T follicular helper cell (primary cell): ENCODE measurements around the gene PLCB3.

Experiments used
- DNase-seq: peaks from one replicate; pipeline ENCODE4 v3.0.0-alpha.2; 2020; ENCODE audit warnings: low read depth

The PLCB3 gene

DNA sequence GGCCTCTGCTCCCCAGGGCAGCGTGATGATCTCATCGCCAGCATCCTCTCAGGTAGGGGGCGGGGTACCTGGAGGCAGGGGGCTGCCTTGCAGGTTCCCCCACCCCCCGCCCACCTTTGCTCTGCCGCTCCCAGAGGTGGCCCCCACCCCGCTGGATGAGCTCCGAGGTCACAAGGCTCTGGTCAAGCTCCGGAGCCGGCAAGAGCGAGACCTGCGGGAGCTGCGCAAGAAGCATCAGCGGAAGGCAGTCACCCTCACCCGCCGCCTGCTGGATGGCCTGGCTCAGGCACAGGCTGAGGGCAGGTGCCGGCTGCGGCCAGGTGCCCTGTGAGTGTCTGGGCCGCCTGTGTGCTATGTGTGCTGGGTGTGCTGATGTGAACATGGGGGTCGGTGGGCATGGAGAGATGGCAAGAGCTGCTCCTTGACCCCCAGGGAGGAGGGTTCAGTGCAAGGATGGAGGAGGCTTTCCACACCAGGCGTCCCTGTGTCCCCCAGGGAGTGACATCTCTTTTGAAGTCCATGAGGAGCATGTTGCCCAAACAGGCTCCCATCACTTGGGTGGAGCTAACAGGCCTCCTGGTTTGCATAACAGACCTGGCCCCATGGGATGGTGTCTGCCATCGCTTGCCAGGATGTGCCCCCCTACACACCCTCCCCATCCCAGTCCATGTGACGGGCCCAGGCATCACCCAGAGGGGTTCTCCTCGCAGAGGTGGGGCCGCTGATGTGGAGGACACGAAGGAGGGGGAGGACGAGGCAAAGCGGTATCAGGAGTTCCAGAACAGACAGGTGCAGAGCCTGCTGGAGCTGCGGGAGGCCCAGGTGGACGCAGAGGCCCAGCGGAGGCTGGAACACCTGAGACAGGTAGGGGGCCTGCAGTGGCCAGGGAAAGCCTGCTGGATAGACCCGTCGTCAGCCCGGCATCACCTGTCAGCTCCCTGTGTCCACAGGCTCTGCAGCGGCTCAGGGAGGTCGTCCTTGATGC lies 14.1 kb downstream of the PLCB3 start:
- no peak for DNase-seq

DNA sequence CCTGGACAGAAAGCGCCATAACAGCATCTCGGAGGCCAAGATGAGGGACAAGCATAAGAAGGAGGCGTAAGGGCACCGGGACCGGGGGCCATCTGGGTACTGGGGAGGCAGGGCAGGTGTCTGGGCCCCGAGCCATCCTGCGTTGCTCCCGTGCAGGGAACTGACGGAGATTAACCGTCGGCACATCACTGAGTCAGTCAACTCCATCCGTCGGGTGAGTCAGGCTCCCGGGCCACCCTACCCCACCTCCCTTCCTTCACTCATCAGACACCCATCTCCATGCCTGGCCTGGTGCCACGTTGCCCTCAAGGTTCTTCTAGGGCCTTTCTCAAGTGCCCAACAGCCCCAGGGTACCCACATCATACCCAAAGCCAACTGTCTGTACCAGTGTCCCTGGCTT lies 15.0 kb downstream of the PLCB3 start:
- DNase-seq, result no peak

DNA sequence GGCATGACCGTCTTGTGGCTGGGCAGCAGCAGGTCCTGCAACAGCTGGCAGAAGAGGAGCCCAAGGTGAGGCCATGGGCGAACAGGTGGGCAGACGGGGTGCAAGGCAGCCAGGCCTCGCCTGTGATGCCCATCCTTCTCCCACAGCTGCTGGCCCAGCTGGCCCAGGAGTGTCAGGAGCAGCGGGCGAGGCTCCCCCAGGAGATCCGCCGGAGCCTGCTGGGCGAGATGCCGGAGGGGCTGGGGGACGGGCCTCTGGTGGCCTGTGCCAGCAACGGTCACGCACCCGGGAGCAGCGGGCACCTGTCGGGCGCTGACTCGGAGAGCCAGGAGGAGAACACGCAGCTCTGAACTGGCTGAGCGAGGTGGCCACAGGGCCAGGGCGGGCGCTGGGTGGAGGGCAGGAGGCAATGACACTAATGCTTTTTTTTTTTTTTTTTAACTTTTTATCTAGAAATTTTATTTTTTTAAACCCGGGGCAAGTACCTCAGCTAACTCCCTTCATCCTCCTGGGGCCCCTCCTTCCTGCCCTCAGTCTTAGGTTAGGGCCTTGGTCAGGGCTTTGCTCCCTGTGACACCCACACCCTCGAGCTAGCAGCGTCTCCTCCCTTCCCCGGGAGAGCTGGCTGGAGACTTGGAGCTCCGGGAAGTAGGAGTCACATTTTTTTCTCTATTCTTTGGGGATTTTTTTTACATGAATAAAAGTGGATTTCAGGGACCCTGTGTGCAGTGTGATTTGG lies 16.0 kb downstream of the PLCB3 start:
- no peak for DNase-seq

DNA sequence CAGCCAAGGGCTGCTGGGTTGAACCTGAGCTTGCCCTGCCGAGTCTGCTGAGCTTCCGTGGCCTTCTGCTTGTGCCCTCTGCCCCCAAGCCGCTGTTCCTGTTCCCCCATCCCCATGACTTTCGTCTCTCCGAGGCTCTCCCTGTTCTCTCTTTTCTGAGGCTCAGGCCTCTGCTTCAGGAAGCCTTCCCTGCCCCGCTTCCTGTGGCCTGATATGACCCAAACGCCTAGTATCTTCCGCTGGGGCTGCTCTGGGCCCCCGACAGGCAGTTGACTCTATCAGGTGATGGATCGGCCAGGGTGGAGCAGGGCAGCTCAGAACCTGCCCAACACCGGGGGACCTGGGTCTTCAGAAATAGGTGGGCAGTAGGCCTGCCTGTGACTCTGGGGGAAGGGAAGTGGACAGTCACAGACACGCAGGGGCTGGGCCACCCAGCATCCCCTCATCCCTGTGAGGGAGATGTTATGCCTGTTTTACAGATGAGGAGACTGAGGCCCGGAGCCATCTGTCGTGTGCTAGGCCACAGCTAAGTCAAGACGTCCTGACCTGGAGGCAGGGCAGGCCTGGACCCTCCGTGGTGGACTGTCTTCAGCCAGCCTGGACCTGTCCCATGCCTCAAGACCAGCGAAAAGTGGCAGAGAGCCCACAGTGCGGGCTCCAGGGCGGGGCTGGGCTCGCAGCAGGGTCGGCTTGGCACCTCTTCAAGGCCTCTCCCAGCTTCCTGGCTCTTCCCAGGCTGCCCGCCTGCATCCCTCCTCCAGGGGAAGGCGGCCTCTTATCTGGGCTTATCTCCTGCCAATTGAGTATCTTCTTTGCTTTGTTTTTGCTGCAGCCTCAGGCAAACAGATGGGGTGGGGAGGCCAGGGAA lies 16.9 kb downstream of the PLCB3 start:
- no peak for DNase-seq

DNA sequence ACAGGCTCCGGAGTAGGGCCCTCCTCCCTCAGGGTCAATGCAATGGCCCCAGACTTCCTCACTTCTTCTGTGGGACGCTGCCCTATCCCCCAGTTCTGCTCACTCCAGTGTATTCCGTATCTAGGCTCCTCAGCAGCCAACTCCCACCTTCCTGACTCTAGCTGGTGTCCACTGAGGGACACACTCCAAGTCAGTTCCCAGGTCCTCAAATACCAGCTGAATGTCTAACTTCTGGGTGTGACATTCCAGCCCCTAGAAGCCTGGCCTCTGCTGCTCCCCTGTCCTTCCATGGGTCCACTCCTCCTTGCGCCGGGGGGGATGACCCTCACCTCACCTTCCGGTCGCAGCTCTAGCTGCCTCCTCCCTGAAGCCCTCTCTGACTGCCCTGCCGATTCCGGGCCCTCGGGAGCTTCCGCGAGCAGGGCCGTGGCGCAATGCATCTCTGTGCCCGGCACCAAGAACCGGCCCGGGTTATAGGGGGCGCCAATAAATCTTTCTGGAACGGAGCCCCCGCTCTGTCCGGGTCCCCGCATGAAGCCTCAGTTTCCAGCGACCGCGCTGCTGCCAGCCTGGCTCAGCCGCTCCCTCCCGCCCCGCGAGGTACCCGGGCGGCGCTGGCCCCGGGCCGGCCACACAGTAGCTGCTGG lies 17.7 kb downstream of the PLCB3 start:
- no peak for DNase-seq

DNA sequence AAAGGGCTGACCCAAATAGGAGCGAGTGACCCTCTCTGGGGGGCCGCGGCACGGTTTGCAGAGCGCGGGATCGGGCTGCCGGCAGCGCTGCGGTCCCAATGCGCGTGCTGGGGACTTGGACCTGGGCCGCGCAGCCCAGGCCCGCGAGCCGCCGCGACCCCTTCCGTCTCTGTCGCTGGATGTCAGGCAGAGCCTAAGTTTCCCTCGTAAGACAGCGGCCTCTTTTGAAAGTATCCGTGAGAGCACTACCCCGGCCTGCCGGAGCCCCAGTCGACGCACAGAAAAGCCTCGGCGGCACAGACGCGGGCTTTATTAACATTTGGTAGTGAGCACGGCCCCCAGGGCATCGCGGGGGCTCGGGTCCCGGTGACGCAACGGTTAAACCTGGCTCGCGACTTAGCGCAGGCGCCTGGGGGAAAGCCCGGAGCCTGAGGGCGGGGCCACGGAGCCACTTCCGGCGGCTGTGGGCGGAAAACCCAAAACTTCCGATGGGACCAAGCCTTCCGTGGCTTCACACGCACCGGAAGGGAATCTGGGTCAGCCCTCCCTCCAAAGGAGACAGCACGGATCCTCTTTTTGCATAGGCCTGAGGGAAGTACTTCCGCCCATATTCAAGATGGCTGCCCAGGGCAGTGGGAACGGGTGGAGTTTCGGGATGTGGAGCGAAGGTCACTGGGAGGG lies 18.4 kb downstream of the PLCB3 start:
- peak; percentile 96 for DNase-seq

DNA sequence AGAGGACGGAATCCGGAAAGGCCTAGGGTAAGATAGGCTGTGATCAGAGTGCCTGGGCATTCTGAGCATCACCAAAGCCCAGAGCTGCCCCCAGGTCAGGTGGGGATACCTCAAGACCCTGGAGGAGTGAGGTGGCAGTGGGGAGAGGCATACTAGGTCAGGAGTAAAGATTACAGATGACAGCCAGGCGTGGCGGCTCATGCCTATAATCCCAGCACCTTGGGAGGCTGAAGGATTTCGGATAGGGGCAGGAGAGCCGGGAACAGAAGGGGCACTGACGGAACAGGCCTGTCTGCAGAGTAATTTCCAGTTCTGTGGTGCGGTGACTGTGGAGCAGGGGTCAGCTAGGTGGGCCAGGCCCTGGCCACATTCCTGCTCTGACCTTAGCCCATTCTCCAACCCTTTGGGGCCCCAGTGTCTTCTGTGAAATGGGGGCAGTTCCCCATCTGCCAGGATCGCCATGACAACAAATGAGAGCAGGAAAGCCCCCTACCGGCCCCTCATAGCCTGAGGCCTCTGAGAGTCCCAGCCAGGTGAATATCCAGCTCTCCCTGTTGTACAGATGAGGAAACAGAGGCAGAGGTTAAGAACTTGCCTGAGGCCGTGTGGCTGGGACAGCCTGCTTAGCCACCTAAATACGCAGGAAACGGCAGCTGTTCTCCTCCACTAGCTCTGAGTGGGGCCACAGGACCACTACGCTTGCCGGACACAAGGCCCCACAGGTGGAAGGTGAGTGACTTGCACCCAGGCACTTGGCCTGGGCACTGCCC lies 23.9 kb downstream of the PLCB3 start:
- DNase-seq, result no peak

DNA sequence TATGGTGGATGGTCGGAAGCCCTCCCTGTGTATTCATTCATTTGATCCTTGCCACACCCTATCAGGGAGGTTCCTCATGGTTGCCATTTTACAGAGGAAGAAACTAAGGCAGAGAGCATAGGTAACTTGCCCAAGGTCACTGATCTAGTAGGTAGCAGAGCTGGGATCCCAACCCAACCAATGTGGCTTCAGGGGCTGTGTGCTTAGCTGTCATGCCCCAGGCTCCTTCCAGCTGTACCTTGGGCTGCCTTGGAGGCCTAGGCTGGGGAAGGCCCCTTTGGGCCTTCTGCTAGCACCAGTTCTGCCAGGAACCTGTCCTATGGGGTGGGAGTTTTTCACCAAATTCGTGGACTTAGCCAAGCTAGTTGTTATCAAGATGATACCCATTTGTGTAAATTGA lies 24.5 kb downstream of the PLCB3 start:
- no peak for DNase-seq

DNA sequence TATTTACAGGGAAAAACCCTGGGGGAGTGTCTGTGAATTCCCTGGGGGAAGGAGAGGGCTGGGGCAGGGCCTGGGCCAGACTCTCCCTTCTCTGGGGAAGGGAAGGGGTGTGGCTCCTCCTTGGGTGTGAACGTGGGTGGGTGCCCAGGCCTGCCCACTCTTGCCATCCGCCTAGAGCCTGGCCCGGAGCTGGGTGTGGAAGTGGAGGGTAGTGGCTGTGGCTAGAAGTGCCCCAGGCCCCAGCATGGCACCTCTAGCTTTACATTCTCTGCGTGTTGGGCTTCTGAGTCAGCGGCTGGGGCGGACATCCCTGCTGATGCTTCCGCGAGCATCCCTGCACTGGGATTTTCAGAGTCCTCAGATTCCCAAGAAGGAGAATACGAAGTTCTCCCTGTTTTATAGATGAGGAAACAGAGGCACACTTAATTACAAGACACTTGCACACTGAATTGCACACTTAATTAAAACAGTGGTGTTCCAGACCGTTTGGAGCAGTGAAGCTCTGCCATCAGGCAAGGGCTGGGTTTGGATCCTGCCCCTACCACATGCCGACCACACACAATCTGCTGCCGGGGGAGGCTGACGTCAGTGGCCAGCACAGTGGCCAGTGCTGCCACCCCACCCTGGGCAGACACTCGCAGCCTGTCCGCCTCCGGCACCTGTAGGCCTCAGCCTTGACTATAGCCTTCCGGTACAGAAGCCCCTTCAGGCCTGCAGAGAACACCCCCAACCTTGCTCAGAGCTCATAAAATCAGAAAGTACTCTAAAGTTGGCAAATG lies 25.5 kb downstream of the PLCB3 start:
- DNase-seq, result no peak

DNA sequence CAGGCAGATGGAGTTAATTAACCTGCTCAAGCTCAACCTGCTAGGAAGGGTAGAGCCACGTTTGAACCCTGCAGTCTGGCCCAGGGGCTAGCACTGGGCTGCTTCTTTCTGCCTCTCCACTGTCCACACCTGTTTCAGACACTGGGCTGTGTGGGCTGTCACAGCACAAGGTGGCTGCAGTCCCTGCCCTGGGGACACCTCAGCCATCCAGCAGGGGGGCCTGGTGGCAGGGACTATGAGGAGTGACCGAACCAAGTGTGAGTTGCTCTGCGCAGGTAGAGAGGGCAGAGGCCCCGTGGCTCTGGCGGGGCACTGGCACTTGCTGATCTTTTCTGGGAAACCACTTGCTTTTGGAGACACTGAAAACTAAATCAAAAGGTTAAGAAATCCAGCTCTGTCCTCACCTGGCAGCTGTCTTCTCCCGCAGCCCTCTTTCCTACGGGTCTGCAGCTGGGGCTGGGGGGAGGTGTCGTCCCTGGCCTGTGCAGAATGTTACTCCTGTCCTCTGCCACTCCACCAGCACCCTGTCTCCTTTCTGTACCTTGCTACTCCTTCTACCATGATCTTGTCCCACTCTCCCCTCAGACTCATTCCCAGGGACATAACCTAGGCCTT lies 27.4 kb downstream of the PLCB3 start:
- DNase-seq, result no peak

DNA sequence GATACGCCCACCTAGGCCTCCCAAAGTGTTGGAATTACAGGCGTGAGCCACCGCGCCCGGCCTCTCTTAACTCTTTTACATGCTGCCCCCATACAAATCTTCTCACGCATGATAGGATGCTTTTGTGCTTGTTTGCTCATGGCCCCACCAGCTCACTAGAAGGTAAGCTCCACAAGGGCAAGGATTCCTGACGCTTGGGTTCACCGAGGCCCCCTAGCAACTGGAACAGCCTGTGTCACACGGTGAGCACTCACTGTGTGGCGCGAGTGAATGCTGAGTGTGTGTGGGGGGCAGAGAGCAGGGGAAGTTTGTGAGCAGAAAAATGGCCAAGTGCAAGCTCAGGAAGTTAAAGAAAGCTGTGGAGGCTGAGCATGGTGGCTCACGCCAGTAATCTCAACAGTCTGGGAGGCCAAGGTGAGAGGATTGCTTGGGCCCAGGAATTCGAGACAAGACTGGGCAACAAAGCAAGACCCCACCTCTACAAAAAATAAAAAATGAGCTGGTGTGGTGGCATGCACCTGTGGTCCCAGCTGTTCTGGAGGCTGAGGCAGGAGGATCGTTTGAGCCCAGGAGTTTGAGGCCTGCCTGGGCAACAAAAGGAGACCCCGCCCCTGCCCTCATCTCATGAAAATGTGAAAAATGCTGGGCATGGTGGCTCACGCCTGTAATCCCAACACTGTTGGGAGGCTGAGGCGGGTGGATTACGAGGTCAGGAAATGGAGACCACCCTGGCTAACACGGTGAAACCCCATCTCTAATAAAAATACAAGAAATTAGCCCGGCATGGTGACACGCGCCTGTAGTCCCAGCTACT lies 30.8 kb downstream of the PLCB3 start:
- DNase-seq, result no peak

DNA sequence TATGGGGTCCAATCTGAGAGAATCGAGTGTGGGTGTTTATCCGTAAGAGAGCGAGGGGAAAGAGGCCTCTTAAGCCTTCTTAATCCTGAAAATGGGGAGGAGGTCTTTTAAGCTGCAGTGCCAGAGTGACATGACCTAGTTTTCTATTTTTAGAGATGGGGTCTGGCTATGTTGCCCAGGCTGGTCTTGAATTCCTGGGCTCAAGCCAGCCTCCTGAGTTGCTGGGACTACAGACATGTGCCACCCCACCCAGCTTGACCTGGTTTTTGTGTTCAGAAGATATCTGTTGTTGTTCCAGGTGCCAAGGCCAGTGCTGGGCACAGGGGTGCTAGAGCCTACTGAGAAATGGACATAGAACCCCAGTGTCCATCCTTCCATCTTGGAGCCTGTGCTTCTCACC lies 31.8 kb downstream of the PLCB3 start:
- no peak for DNase-seq

DNA sequence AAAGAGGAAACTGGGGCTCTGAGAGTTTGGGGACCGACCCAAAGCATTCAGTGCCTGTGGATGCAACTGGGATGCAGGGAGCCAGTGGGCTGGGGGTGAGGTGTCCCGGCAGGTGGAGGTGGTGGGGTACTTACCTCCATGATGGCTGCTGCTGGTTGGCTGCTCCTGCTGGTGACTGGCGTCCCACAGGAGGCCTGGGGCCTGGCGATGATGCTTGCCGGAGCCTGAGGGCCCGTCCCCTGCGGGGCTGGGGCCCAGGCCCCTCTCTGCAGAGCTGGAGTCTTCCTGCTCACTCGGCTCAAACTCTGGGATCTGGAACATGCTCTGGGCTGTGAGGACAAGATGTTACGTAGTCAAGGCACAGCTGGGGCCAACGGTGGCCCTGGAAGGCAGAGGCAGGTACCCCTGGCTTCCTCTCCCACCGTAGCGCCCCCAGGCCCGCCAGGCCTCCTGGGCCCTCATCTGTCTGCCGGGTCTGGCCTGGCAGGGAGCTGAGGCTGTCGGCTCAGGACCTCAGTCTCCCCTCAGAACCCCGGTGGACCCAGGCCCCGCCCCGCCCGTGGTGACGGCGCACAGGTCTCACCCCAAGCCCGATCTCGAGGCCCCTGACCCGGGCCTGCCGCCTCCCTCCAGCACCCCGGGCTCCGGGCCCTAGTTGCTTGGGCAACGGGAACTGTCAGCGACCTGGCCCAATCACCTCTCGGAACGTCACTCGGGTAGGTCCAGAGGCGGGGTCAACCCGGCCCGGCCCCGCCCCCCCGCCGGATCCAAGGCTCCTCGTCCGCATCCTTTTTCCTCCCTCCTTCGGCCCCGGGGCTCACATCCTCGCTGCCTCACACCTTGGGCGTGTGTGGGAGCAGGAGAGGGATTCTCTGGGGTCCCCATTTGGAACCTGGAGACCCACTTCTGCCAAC lies 33.0 kb downstream of the PLCB3 start, which contains the start of gene BAD:
Gene BAD (minus strand): TSS at position 618 of the 914 bp plus-strand sequence. CDS start 297 bp downstream, at position 321.
- DNase-seq, result peak; percentile 91

DNA sequence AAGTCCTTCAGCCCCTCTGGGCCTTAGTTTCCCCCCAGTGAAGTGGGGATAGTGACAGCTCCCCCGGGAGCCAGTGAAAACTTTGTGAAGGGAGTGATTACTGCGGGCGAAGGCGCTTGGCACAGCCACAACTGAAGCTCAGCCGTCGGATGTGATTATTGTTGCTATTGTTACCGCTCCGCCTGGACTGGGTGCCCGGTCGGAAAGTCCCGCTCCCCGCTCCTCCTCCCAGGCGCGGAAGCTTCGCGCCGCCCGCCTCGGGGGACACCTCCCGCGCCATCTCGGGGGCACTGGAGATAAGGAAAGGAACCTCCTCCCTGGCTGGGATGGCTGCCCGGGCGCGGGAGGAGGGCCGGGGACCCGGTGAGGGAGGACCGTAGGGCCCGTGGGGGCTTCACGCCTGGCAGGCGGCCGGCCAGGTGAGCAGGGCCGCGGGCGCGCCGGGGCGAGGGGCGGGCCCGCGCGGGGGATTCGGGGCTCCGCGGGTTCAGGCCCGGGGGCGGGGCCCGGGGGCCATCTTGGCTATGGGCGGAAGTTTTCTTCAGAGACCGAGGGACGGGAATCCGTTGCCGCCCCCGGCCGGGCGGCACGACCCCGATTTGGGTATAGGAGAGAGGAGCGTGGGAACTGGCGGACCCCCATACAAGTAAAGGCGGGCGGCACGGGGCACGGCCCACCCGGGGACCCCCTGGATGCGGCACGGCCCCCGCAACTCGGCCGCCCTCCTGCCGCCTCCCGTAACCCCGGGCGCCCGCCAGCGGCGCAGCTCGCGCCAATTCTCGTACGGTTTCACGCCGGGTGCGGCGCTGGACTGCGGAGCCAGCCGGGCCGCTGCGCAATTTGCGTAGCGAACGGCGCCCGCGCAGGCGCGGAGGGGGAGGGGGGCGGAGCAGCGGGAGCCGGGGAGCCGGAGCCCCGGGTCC lies 33.9 kb downstream of the PLCB3 start, which contains the start of gene GPR137:
Gene GPR137 (plus strand): TSS at position 887 of the 923 bp plus-strand sequence. CDS start 677 bp downstream, outside the sequence.
- peak; percentile 84 for DNase-seq
